HG02870 (cell line): ENCODE measurements around the gene ARHGEF25.
A peak's percentile ranks its signal among the peaks of the same experiment; 100 is the strongest.
"Not testable (repeated sequence)": the region's sequence is repeated elsewhere in the genome, so short reads cannot be mapped to it uniquely, and the experiment has no call there.

ENCODE experiments used
- ATAC-seq: cut with Tn5 transposase; IDR thresholded peaks from one replicate; pipeline ENCODE4 v1.9.1; 2021; ENCODE audit warnings: mild to moderate bottlenecking, moderate library complexity; ENCODE audit not compliant: unreplicated experiment

Gene ARHGEF25

DNA sequence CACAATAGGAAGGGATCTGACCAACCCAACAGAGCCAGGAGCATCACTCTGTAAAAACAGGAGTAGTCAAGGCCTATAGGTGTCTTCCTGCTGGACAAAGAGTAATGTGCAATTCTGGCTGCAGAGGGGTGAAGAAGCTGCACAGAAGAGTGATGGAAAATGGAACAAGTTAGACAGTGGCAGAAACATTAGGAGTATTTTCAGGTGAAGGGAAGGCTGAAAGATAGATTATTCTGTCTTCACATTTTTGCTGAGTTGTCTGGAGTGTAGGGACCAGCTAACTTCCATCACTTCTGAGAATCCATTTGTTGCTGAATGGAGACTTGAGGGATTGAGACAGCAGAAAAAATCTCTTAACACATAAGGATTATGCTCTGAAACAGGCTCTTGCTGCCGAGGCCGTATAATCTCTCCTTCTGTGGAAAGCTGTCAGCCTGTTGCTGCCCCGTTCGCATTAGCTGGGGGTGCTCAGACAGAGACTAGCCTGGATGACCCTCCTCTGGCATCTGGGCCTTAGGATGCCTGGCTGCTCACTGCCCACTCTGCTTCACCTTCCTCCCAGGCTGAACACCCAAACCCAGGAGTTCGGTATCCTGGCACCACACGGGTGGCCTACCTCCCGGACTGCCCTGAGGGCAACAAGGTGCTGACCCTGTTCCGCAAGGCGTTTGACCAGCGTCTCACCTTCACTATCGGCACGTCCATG, 3.1 kb upstream of the ARHGEF25 start:
- no peak for ATAC-seq

DNA sequence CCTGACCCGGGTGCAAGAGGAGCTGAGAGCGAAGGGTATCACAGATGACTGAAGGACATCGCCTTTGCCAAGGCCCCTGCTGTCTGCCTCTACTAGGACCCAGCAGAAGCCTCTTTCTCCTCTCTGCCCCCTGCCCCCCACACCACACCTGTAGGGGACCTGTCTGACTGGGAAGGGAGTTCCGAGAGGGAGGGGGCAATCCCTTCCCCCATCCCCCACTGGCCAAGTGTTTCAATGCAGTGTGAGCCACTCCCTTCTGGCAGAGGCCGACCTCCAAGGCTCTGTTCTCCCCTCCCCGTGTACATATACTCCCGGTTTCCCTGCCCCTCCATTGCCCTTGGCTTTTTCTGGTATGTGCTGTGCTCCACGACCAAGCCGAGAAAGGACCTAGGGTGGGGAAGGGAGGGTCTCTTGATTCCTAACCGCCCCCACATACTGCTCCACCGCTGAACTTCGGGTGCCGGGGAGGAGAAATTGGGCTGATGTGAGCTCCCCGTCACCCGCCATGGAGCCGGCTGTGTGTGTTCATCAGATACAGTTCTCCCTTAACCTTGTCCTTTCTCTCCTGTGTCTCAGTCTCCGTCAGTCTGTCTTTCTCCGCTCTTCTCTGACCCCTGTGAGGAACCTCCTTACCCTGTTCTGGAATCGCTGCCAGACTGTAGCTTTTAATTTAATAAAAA, 2.0 kb upstream of the ARHGEF25 start:
- no peak for ATAC-seq

DNA sequence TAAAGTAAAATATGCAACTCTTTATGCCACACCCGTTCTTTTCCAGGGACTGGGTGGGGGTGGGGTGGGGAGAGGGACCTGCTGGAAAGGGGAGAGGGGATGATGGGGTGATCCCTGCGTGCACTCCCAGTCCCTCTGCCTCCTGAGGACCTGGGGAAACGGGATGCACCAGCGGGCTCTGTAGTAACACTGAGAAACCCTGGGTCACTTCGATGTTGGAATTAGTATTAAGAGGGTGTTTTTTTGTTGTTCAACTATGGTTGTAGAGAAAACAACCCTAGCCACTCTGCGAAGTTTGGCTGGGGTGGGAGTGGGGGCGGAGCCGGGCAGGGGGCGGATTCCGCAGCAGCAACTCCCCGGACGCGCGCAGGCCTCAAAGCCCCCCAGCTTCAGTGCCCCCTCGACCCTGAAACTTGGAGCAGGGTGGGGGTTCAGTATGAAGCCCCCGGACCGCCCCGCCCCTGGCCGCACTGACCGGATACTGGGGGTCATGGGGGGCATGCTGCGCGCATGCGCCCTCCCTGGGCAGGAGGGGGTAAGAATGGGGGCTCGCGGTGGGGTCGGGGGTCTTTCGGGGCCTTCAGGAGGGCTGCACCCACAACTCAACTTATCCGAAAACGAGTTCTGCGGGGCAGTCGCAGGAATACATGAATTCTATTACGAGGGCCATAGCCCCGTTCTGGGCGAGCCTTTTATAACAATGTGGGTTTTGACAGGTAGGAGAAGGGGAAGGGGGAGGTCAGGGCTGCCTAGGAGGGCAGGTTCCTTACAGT, 1.3 kb upstream of the ARHGEF25 start:
- no peak for ATAC-seq

DNA sequence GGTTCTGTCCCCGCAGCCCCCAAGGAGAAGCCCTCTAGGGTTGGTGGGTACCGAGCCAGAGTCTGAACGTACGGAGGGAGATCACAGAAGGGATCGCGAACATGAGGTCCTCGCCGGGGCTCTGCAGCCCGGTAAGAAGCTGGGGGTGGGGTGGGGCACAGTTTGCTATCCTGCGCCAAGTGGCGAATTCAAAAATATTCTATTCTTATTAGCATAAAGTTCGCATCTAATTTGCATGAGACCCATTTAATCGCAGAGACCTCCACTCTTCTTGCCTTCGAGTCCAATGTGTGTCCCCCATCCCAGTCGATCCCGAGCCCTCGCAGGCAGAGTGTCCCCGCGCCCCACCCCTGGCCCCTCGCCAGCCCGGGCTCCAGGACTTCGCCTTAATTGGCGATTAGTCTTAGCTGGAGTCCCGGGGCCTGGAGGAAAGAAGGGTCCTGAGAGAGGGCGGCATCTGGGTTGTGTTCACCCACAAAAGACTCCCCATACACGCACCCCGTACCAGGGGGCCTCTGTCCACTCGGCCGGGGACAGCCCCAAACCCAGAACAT, 604 bp upstream of the ARHGEF25 start:
- no peak for ATAC-seq

DNA sequence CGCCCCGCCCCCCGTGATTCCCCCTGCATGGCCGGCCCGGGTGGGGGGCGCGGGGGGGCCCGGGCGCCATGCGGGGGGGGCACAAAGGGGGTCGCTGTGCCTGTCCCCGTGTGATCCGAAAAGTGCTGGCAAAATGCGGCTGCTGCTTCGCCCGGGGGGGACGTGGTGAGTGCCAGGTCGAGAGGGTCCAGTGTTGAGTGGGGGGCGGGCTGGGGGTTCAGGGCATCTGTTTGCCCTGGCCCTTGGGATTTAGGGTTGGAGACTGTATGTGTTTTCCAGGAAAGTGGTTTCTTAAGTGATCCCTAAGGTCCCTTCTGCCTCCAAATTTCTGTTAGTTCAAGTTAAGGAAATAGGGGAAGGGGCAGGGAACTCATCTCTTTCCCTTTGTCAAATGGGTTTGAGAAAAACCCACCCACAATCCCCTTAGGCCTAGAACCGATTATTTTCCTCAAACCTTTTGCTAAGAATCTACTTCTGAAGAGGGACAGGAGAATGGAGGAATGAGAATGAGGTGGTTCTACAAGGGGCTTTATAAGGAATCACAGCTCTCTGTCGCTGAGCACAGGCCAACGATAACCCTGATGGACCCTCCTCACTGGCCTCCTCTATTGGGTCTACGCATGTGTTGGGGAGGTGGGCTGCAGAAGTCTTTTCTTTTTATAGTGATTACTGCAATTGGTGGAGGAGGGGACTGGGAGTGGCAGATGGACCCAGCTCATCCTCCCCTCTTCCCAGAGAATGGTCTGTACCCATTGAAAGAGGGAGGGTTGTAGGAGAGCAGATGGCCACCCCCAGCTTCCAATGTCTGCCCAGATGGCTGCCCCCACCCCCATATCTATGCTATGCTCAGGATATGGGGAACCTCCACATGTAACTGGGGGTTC, 834 bp downstream of the ARHGEF25 start:
- ATAC-seq, result no peak

DNA sequence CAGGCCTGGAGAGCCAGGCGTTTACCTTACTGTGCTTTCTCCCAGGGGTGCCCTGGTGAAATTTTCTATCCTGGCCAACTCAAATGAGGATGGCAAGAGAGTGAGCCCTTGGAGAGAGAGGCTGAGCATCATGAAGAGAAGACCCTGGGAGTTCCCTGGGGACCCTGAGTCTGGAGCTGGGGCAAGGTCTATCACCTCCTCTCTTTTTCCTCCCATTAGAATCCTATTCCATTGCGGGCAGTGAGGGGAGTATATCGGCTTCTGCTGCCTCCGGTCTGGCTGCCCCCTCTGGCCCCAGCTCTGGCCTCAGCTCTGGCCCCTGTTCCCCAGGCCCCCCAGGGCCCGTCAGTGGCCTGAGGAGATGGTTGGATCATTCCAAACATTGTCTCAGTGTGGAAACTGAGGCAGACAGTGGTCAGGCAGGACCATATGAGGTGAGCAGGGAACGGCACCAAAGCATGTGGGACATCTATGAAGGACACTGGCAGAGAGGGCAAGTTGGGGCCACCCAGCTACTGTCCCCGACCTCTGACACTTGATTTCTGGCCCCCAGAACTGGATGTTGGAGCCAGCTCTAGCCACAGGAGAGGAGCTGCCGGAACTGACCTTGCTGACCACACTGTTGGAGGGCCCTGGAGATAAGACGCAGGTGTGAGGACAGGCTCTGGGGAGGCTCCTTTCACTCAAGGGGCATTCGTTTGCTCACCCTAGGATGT, 1.6 kb downstream of the ARHGEF25 start:
- no peak for ATAC-seq

DNA sequence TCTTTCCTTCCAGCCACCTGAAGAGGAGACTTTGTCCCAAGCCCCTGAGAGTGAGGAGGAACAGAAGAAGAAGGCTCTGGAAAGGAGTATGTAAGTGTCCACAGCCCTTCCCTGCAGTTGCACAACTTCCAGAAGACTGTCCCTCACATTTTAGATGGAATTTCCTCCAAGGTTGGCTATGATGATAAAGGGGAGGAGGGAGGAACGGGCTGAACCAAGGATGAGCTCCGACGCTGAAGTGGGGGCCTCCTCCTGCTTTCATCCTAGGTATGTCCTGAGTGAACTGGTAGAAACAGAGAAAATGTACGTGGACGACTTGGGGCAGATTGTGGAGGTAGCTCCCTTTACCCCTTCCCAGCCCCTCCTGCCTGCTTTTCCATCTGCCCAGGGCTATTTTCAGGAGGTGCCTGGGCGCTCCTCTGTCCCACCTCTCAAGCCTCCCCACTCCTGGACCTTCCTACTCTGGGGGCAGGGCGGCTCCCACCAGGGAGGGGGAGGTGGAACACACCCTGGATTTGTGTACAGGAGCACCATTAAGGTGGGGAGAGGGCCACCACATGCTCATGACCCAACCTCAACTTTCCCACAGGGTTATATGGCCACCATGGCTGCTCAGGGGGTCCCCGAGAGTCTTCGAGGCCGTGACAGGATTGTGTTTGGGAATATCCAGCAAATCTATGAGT, 2.3 kb downstream of the ARHGEF25 start:
- no peak for ATAC-seq

DNA sequence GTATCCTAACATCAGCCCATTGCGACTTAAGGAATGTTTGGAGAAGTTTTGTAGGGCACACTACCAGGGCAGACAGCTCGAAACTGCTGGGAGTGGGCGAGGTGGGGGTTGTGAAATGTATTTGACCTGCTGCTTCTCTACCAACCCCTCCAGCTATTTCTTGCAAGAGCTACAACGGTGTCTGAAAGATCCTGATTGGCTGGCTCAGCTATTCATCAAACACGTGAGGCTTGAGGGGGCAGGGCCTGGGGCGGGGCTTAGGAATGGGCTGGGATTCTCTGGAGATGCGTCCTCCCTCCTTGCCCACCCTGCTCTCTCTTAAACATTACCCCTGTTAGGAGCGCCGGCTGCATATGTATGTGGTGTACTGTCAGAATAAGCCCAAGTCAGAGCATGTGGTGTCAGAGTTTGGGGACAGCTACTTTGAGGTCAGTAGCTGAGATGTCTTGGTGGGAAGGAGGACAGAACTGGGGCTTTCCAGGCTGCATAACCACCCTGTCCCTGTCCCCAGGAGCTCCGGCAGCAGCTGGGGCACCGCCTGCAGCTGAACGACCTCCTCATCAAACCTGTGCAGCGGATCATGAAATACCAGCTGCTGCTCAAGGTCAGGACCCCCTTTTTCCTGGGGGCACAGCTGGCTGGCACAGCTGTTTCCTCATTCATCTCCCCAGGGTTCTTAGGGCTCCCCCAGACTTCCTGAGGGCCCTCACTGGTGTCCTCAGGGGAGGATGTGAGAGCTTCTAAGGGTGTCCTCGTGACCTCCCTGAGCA, 3.1 kb downstream of the ARHGEF25 start:
- ATAC-seq, result peak; percentile 55

DNA sequence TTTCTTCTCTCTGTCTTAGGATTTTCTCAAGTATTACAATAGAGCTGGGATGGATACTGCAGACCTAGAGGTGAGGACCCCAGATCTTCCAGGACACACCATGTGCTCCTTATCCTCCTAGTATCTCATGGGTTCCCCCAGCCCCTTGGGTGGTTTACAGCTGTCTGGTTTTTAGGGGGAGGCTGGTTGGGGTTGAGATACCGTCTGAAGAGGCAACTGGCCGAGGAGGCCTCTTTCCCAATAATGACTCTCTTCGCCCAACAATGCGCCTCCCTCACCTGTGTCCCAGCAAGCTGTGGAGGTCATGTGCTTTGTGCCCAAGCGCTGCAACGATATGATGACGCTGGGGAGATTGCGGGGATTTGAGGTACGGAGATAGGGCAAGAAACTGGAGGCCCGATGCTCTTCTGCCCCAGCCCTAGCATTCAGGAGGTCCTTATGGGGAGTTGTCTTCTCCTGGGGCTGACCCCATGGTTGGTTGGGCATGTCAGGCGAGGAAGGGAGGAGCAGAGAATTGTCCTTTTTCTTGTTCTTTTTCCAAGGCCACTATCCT, 3.8 kb downstream of the ARHGEF25 start:
- no peak for ATAC-seq

DNA sequence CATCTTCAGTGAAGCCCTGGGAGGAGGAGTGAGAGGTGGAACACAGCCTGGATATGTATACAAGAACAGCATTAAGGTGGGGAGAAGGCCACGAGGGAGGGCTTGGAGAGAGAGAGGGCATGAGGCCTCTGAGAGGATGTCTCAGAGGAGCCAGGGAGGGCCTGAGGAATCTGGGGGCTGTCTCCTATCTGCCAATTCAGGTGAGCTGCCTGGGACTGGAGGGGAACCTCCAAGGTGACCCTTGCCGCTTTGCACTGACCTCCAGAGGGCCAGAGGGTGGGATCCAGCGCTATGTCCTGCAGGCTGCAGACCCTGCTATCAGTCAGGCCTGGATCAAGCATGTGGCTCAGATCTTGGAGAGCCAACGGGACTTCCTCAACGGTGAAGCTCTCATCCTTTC, 4.4 kb downstream of the ARHGEF25 start:
- no peak for ATAC-seq

DNA sequence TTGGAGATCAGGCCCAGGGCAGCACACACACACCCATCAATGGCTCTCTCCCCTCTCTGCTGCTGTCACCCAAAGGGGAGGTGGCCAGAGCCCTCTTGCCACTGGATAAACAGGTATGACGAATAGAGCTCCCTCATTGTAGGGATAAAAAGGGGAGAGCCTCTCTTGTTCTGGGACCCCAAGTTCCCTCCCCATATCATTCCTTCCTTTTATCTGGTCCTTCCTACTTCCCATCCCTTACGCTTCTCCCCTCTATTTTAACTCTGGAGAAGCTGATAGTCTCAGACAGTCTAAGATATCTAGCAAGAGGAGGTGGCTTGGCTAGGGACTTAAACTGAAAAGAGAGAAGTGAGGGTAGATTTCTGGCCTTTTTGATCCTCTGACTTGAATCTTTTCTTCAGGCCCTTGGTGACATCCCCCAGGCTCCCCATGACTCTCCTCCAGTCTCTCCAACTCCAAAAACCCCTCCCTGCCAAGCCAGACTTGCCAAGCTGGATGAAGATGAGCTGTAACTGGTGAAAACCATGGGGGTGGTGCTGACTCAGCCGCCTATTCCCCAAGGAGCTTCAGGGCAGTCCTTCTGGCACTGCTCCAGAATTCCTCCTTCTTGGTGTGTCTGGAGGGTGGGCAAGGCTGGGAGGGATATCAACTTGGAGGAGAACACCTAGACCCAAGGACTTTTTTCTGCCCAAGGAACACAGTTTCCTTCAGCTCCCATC, 5.3 kb downstream of the ARHGEF25 start:
- ATAC-seq, result no peak

DNA sequence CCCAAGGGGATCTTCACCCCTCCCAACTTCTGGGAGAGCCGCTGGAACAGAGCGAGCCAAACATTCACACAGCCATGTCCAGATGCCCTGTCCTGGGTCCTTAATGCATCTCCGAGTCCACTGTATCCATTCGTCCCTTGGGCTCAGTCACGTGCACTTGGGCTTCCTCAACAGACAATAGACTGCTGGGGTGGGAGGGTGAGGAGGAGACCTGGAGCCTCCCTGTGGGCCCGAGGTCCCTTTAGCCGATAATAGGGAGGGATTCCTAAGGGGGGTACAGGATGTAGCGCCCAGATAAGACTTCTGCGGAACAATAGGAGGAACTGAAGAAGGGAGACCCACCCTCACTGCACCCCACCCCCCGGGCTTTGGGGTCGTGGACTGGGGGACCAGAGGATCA, 6.7 kb downstream of the ARHGEF25 start:
- no peak for ATAC-seq

DNA sequence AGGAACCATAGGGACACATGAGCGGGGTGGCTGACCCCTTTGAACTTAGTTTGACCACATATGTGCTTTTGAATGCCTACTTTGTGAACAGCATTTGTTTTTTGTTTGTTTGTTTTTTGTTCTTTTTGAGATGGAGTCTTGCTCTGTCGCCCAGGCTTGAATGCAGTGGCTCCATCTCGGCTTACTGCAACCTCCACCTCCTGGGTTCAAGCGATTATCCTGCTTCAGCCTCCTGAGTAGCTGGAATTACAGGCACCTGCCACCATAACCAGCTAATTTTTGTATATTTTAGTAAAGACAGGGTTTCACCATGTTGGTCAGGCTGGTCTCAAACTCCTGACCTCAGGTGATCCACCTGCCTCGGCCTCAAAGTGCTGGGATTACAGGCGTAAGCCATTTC, 7.2 kb downstream of the ARHGEF25 start:
- not testable (repeated sequence) for ATAC-seq

DNA sequence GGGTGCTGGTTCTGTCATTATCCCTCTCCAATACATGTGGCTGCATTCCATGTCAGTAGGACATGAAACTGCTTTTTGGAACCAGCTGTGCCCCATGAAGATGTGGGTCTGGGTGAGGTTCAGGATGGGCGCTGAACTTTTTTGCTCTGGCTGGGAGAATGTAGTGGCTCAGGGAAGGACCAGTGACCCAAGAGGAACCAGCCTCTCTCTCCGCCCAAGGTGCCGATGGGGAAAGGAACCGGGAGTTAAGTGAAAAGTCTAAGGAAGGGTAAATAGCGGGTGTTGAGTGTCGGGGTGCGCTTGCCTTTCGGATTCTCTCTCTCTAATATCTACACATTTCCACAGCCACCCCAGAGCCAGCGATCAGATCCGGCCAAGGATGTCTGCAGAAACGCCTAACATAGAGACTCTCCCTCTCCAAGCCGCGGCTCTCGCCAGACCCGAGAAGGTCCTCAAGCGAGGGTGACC, 7.8 kb downstream of the ARHGEF25 start:
- no peak for ATAC-seq

DNA sequence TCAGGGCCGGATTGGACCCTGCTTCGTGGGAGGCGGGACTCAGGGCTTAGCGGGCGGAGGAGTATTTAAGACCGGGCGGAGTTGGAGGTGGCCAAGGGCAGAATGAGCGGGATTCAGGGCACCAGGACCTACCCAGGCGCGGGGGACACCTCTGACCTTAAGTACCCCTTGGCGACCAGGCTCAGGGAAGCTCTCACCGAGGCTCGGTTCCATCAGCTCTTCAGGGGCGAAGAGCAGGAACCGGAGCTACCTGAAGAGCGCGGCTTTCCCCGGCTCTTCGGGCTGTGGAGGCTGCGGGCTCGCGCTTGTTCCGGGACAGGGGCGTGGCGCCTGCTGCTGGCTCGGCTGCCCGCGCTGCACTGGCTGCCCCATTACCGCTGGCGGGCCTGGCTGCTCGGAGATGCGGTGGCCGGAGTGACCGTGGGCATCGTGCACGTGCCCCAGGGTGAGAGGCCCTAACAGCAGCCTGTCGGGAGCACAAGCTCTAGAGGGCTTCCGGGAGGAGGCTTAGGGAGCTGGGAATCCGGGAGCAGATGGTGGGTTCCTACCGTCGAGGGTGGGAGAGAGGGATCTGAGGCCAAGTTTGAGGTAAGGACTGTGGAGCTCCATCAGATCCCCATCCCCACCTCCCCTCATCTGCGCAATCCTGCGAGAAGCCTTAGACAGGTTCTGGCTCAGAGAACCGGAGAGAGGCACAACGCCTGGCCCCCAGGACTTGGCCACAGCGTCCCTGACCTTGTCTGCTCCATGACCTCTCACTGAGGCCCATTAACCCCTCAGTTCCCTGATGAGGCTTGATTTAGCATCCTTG, 8.4 kb downstream of the ARHGEF25 start:
- no peak for ATAC-seq

DNA sequence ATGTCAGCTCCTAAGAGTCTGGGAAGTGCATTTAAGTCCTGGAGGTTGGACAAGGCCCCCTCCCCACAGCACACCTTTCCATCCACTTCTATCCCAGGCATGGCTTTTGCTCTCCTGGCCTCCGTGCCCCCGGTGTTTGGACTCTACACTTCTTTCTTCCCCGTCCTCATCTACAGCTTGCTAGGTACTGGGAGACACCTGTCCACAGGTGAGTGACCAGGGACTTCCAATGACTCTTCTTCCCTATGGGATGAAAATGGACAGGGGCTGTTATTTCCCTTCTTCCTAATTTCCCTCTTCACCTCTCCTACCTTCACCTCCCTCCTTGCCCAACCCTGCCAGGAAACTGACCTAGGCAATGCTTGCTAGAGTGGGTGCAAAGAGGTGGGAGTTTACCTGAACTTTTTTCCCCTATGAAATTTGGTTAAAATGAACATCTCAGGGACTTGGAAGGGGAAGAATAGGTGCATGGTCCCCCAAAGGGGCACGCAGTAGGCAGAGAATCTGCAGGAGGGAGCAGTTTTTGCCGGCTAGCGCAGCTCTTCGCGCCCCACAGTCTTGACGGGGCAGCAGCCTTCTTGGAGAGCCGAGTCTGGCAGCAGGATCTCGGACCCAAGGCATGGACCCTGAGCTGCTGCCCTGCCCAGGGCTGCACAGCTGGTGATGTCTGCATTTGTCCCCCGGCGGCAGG, 9.2 kb downstream of the ARHGEF25 start:
- ATAC-seq, result no peak
